Kidney (tissue), 14 donors: ENCODE data around the gene OR2F2. TPM values are rescaled to one million over a fixed set of nuclear protein-coding genes. Genes with fewer than 3 reads are reported as not detected.

Experiments
- DNase-seq, 5 donors: peaks; one replicate each; pipeline ENCODE4 v3.0.0-alpha.2; 2013 to 2020
- FAIRE-seq: peaks from 2 replicates; lab custom pipeline; 2012; peaks lifted over from hg19 to GRCh38; lab: Jason Lieb, UNC
- H3K27ac ChIP-seq, 2 donors: one replicate each; pipeline ENCODE4 v1.7.0; 2013; ENCODE audit warnings: low read depth in 2 of 2, low read length in 2 of 2, inconsistent platforms in 1 of 2
- H3K27me3 ChIP-seq: one replicate; pipeline ENCODE4 v1.7.1; 2013; ENCODE audit warnings: low read length, inconsistent platforms; ENCODE audit not compliant: control insufficient read depth, insufficient read depth
- H3K36me3 ChIP-seq, 3 donors: one replicate each; pipeline versions ENCODE4 v1.7.0 to v1.7.1; 2013; ENCODE audit warnings: low read length in 3 of 3, control low read depth in 1 of 3, inconsistent platforms in 1 of 3; ENCODE audit not compliant: insufficient read depth in 3 of 3, control insufficient read depth in 2 of 3
- H3K4me1 ChIP-seq, 3 donors: one replicate each; pipeline versions ENCODE4 v1.7.0 to v1.7.1; 2013; ENCODE audit warnings: low read length in 3 of 3, inconsistent platforms in 1 of 3, low read depth in 1 of 3; ENCODE audit not compliant: control insufficient read depth in 2 of 3, insufficient read depth in 2 of 3
- H3K4me3 ChIP-seq, 3 donors: one replicate each; pipeline versions ENCODE4 v1.7.0 to v1.8.1; 2013; ENCODE audit warnings: low read length in 3 of 3, control low read depth in 1 of 3, inconsistent platforms in 1 of 3
- H3K9ac ChIP-seq, 3 donors: one replicate each; pipeline versions ENCODE4 v1.7.0 to v1.7.1; 2013; ENCODE audit warnings: low read length in 3 of 3, control low read depth in 1 of 3, inconsistent platforms in 1 of 3
- H3K9me3 ChIP-seq, 3 donors: one replicate each; pipeline versions ENCODE4 v1.7.0 to v1.7.1; 2013; ENCODE audit warnings: low read length in 3 of 3, control low read depth in 1 of 3, inconsistent platforms in 1 of 3; ENCODE audit not compliant: control insufficient read depth in 2 of 3, insufficient read depth in 1 of 3
- CTCF ChIP-seq: IDR thresholded peaks from 3 replicates; pipeline ENCODE4 v1.5.1; 2012; ENCODE audit warnings: mild to moderate bottlenecking, moderate library complexity, borderline replicate concordance; ENCODE audit not compliant: insufficient read depth; ENCODE audit errors: extremely low read depth
- intact Hi-C: fragments of 100-400 bp; cut with DNase I; formaldehyde crosslinking; loops from one replicate; pipeline ENCODE4 v1.11.1; 2022
- polyA plus RNA-seq: library from polyadenylated mRNA; stranded (reverse); fragments of 350-450 nt; fragmentation: Illumina TruSeq; extraction: RNeasy Lipid Tissue Mini Kit (QIAGEN cat#74804); gene quantifications from one replicate; pipeline ENCODE4 v1.2.3, GENCODE V29; 2014; ENCODE audit warnings: low read depth, low replicate concordance; ENCODE audit not compliant: insufficient read depth
- total RNA-seq: library from RNA; stranded (reverse); fragmentation: NEBNext Ultra II Directional; extraction: Animal tissue kit (Norgen Biotek cat#: 25700); gene quantifications from one replicate; pipeline ENCODE4 v1.2.1, GENCODE V29; 2021
- donor health status: control.
- donor health status: control.
- donor health status: control.
- donor health status: control.
- donor health status: control.
- donor health status: DM: yes; HTN: yes; CAD: no.
- donor health status: Normal renal cell carcinoma (clear cell type).

The OR2F2 gene
- total and polyA plus RNA-seq, 2 donors from 2014 or later: not detected

- H3K27ac ChIP-seq: no peak overlapping the region
- H3K27me3 ChIP-seq: no peaks in the 10 kb centered on the region
- no peak overlapping the region for H3K4me3 ChIP-seq
- DNase-seq: no peak
- no peaks in the 10 kb centered on the region for H3K9me3 ChIP-seq
- TF ChIP-seq CTCF: no peak
- no peak for FAIRE-seq
- H3K9ac ChIP-seq: no peak overlapping the region
- H3K4me1 ChIP-seq: no peaks in the 10 kb centered on the region
- no peaks in the 10 kb centered on the region for H3K36me3 ChIP-seq
- intact Hi-C loops: no loop called here
Measured at GRCh38 chr7:143913945-143914615, 21.0 kb upstream of the OR2F2 start.

- FAIRE-seq (no peak), DNase-seq (no peak)
- H3K9ac ChIP-seq: no peak overlapping the region
- no peaks in the 10 kb centered on the region for H3K27me3 ChIP-seq
- H3K4me3 ChIP-seq: no peak overlapping the region
- TF ChIP-seq CTCF: no peak
- intact Hi-C loops: no loop called here
- H3K27ac ChIP-seq: no peak overlapping the region
- no peaks in the 10 kb centered on the region for H3K9me3 ChIP-seq
- H3K36me3 ChIP-seq: no peaks in the 10 kb centered on the region
- no peaks in the 10 kb centered on the region for H3K4me1 ChIP-seq
Measured at GRCh38 chr7:143914938-143915652, 19.9 kb upstream of the OR2F2 start.

- Histone ChIP-seq H3K27me3 (no peaks in the 10 kb centered on the region), H3K9me3 (no peaks in the 10 kb centered on the region), H3K9ac (no peak overlapping the region), H3K27ac (no peak overlapping the region), H3K4me3 (no peak overlapping the region), H3K4me1 (no peaks in the 10 kb centered on the region), H3K36me3 (no peaks in the 10 kb centered on the region)
- FAIRE-seq (no peak), DNase-seq (no peak)
- intact Hi-C loops: no loop called here
- TF ChIP-seq CTCF: no peak
Measured at GRCh38 chr7:143924851-143925250, 10.2 kb upstream of the OR2F2 start.
